GM12878 (cell line): Measurements from ENCODE around the gene TTF2. TPM values are rescaled to one million over a fixed set of nuclear protein-coding genes. Genes with fewer than 3 reads are reported as not detected.

Experiments used
- ATAC-seq: fragments of 200-7000 bp; cut with Tn5 transposase; 3 replicates; pipeline ENCODE4 v1.9.1; 2020; ENCODE audit warnings: mild to moderate bottlenecking, moderate library complexity
- BruUV-seq: library from RNA; stranded (reverse); fragments of 400-500 nt; replicated peaks from 2 replicates; lab custom pipeline; 2021; lab: Mats Ljungman, UMichigan
- CTCF ChIA-PET: fragments of 300-600 bp; sonication (Branson Sonifier 250); formaldehyde crosslinking; extraction: SDS; loops from one replicate; lab custom pipeline; 2021; ENCODE audit warnings: inconsistent platforms; lab: Yijun Ruan, JAX
- POLR2A ChIA-PET: fragments of 350-600 bp; formaldehyde crosslinking; extraction: SDS; loops from one replicate; lab custom pipeline; 2021; ENCODE audit warnings: inconsistent platforms; lab: Charles Lee
- RAD21 ChIA-PET: fragments of 300-600 bp; sonication (Branson Sonifier 250); formaldehyde crosslinking; loops from one replicate; lab custom pipeline; 2023; ENCODE audit warnings: antibody characterized with exemption; ENCODE audit not compliant: unreplicated experiment; lab: Charles Lee
- SMC1A ChIA-PET: fragments of 300-600 bp; sonication (Branson Sonifier 250); formaldehyde crosslinking; loops from one replicate; lab custom pipeline; 2023; ENCODE audit not compliant: unreplicated experiment, uncharacterized antibody; lab: Charles Lee
- DNase-seq: peaks from one replicate; pipeline ENCODE4 v3.0.0-alpha.2; 2011; ENCODE audit warnings: low read depth, low spot score
- FAIRE-seq: peaks from 3 replicates; lab custom pipeline; 2011; peaks lifted over from hg19 to GRCh38; lab: Jason Lieb, UNC
- H2AFZ ChIP-seq: 2 replicates; pipeline ENCODE4 v1.6.0; 2011; ENCODE audit warnings: low read depth, low read length, control low read depth; ENCODE audit not compliant: control insufficient read depth
- H3K27ac ChIP-seq: 2 replicates; pipeline ENCODE4 v1.5.1; 2011; ENCODE audit warnings: control low read depth; ENCODE audit not compliant: control insufficient read depth, insufficient read depth
- H3K27me3 ChIP-seq, 2 experiments: replicated peaks in 1 of 2; 2 replicates each; pipeline versions ENCODE4 v1.6.0 to v1.6.1; 2011; ENCODE audit warnings: low read length in 1 of 2; ENCODE audit not compliant: control insufficient read depth in 2 of 2, insufficient read depth in 2 of 2
- H3K36me3 ChIP-seq, 2 experiments: 2 replicates each; pipeline ENCODE4 v1.5.1; 2011; ENCODE audit warnings: low read length in 1 of 2; ENCODE audit not compliant: control insufficient read depth in 2 of 2, insufficient read depth in 2 of 2
- H3K4me1 ChIP-seq: 2 replicates; pipeline ENCODE4 v1.6.1; 2011; ENCODE audit warnings: mild to moderate bottlenecking, low read length, moderate library complexity, mixed read lengths; ENCODE audit not compliant: control insufficient read depth, insufficient read depth
- H3K4me2 ChIP-seq: 2 replicates; pipeline ENCODE4 v1.6.0; 2011; ENCODE audit warnings: control low read depth; ENCODE audit not compliant: control insufficient read depth, insufficient read depth
- H3K4me3 ChIP-seq: fragments of 200-600 bp; sonication (generic); 2 replicates; pipeline ENCODE4 v1.5.1; 2016
- H3K79me2 ChIP-seq: 2 replicates; pipeline ENCODE4 v1.6.0; 2011; ENCODE audit warnings: low read length; ENCODE audit not compliant: control insufficient read depth, insufficient read depth
- H3K9ac ChIP-seq: 2 replicates; pipeline ENCODE4 v1.8.0; 2011; ENCODE audit warnings: low read length, control low read depth, mixed read lengths; ENCODE audit not compliant: control insufficient read depth, insufficient read depth
- H3K9me3 ChIP-seq: replicated peaks from 3 replicates; pipeline ENCODE4 v1.5.1; 2011; ENCODE audit warnings: mild to moderate bottlenecking, low read length; ENCODE audit not compliant: control insufficient read depth, insufficient read depth
- H4K20me1 ChIP-seq: 2 replicates; pipeline ENCODE4 v1.6.0; 2011; ENCODE audit not compliant: control insufficient read depth, insufficient read depth
- BACH1 ChIP-seq: fragments of 450-650 bp; IDR thresholded peaks from 2 replicates; pipeline ENCODE4 v1.6.1; 2017; ENCODE audit warnings: mild to moderate bottlenecking, borderline replicate concordance
- CBX5 ChIP-seq: sonication (generic); IDR thresholded peaks from 2 replicates; pipeline ENCODE4 v1.6.1; 2016; ENCODE audit warnings: low read depth, moderate library complexity, mild to moderate bottlenecking, inconsistent platforms
- CREB1 ChIP-seq: IDR thresholded peaks from 2 replicates; pipeline ENCODE4 v1.6.1; 2012; ENCODE audit warnings: low read depth, mild to moderate bottlenecking, inconsistent platforms
- FOS ChIP-seq: IDR thresholded peaks from 3 replicates; pipeline ENCODE4 v1.6.1; 2011; ENCODE audit warnings: borderline replicate concordance; ENCODE audit not compliant: insufficient read length; ENCODE audit errors: extremely low read depth
- HSF1 ChIP-seq: fragments of 150-350 bp; IDR thresholded peaks from 2 replicates; pipeline ENCODE4 v1.6.1; 2014; ENCODE audit warnings: mild to moderate bottlenecking, low read depth, low read length
- IKZF1 ChIP-seq: fragments of 450-650 bp; conservative IDR thresholded peaks from 2 replicates; pipeline ENCODE4 v1.6.1; 2017; ENCODE audit warnings: antibody characterized with exemption, mild to moderate bottlenecking
- NFYA ChIP-seq: IDR thresholded peaks from 2 replicates; pipeline ENCODE4 v1.6.1; 2011; ENCODE audit warnings: low read depth, mild to moderate bottlenecking, low read length, improper control_type of control experiment, borderline replicate concordance
- POLR2AphosphoS2 ChIP-seq: IDR thresholded peaks from 2 replicates; pipeline ENCODE4 v1.6.1; 2011; ENCODE audit warnings: low read depth, mild to moderate bottlenecking, low read length, improper control_type of control experiment, moderate library complexity
- POU2F2 ChIP-seq: IDR thresholded peaks from 3 replicates; pipeline ENCODE4 v1.6.1; 2011; ENCODE audit warnings: low read depth, mild to moderate bottlenecking, low read length, borderline replicate concordance
- RAD21 ChIP-seq: IDR thresholded peaks from 2 replicates; pipeline ENCODE4 v1.6.1; 2011; ENCODE audit warnings: mild to moderate bottlenecking, low read depth, low read length, moderate library complexity; ENCODE audit not compliant: insufficient read depth
- RELA ChIP-seq: fragments of 450-650 bp; IDR thresholded peaks from 2 replicates; pipeline ENCODE4 v1.8.0; 2014; ENCODE audit warnings: borderline replicate concordance; ENCODE audit not compliant: partially characterized antibody
- SKIL ChIP-seq: fragments of 450-650 bp; IDR thresholded peaks from 2 replicates; pipeline ENCODE4 v1.6.1; 2017; ENCODE audit warnings: mild to moderate bottlenecking, low read depth, inconsistent platforms; ENCODE audit not compliant: poor library complexity, severe bottlenecking
- STAT1 ChIP-seq: fragments of 450-650 bp; conservative IDR thresholded peaks from 2 replicates; pipeline ENCODE4 v1.6.1; 2014; ENCODE audit warnings: antibody characterized with exemption, mild to moderate bottlenecking
- ZNF384 ChIP-seq: IDR thresholded peaks from 2 replicates; pipeline ENCODE4 v1.6.1; 2012; ENCODE audit warnings: low read depth, mild to moderate bottlenecking, low read length, improper control_type of control experiment, borderline replicate concordance
- ZNF592 ChIP-seq: fragments of 450-650 bp; IDR thresholded peaks from 2 replicates; pipeline ENCODE4 v1.6.1; 2017; ENCODE audit warnings: mild to moderate bottlenecking, moderate library complexity
- WGBS: methylation state at CpG from one replicate; pipeline ENCODE4 v1.1.6; 2016; ENCODE audit warnings: low lambda C conversion rate; ENCODE audit not compliant: insufficient replicate concordance, insufficient coverage; ENCODE audit errors: missing lambda C conversion rate; 5-methylcytosine and 5-hydroxymethylcytosine counted together
- in situ Hi-C: fragments of 300-500 bp; cut with MboI; formaldehyde crosslinking; loops from 9 replicates; pipeline ENCODE4 v1.14.3; 2018; ENCODE audit warnings: mixed read lengths
- intact Hi-C: fragments of 100-400 bp; cut with micrococcal nuclease; formaldehyde crosslinking; loops from one replicate; pipeline ENCODE4 v1.14.2; 2022; ENCODE audit not compliant: unreplicated experiment
- polyA plus RNA-seq, 11 experiments: library from polyadenylated mRNA; depleted of rRNA in 4 of 11; unstranded in 6 of 11; stranded (reverse) in 5 of 11; fragments of >200 nt; fragmentation: Nextera tagmentation in 4 of 11; fragmentation: Illumina TruSeq in 1 of 11; extraction: Ambion mirVana in 4 of 11; extraction: Trizol in 1 of 11; gene quantifications; 1 replicate in 1 of 11; 2 replicates in 10 of 11; pipeline versions ENCODE4 v1.2.1 to v1.2.3, GENCODE V29; 2011 to 2016; ENCODE audit warnings: inconsistent platforms in 2 of 11, missing spikeins in 2 of 11, low read depth in 1 of 11
- total RNA-seq, 4 experiments: library from RNA; depleted of rRNA in 3 of 4; stranded (reverse); fragments of >200 nt in 3 of 4; fragmentation: Illumina TruSeq in 1 of 4; extraction: Trizol in 1 of 4; gene quantifications; 2 replicates each; pipeline versions ENCODE4 v1.2.1 to v1.2.3, GENCODE V29; 2013 to 2021

The TTF2 gene
- total and polyA plus RNA-seq, 10 of the 15 experiments (the other 5 are each of a cell fraction or from before 2014, with no cell fraction given) = 17.7 to 134 (median 78.2) TPM

GRCh38 chr1:117137281-117137855, 77.2 kb downstream of the TTF2 start (continued):
- TF ChIP-seq SKIL (no peak), RAD21 (no peak), FOS (no peak), NFYA (no peak)
- TF ChIP-seq, all 136 proteins: peak for 0

GRCh38 chr1:117138106-117138505, 78.0 kb downstream of the TTF2 start:
- ATAC-seq = no peak
- TF ChIP-seq RELA (no peak), POLR2AphosphoS2 (no peak), ZNF384 (no peak), IKZF1 (no peak), BACH1 (no peak), CREB1 (no peak), HSF1 (no peak), POU2F2 (no peak), ZNF592 (no peak), STAT1 (no peak), CBX5 (no peak)

More at GRCh38 chr1:117138106-117138505, 78.0 kb downstream of the TTF2 start:
- H3K27ac ChIP-seq = no peak overlapping the region
- H3K4me2 ChIP-seq = no peak overlapping the region
- H4K20me1 ChIP-seq = no peaks in the 10 kb centered on the region
- H3K4me1 ChIP-seq = no peaks in the 10 kb centered on the region
- no peak overlapping the region for H3K4me3 ChIP-seq
- FAIRE-seq = no peak
- H3K27me3 ChIP-seq = 0 out of 4 replicates have a peak, but pooled peaks cover 0 to 2% of the 10 kb centered on the region in 2 experiments
- in situ Hi-C loops = no loop called here
- RAD21 ChIA-PET = no interaction called here
- no TSS peak for BruUV-seq
- CTCF ChIA-PET = interaction anchor here (2.2 kb wide), 1 partner anchor 9 kb away, joined by 10 read pairs; no protein-coding TSS in a partner anchor
- H3K79me2 ChIP-seq = no peaks in the 10 kb centered on the region
- DNase-seq = no peak
- SMC1A ChIA-PET = interaction anchor here (1.2 kb wide), 1 partner anchor 10 kb away, joined by 3 read pairs; no protein-coding TSS in a partner anchor
- no peak overlapping the region for H2AFZ ChIP-seq
- POLR2A ChIA-PET = no interaction called here
- H3K9ac ChIP-seq = no peak overlapping the region
- intact Hi-C loops = no loop called here
- no peaks in the 10 kb centered on the region for H3K36me3 ChIP-seq
- 21% methylated on average over 3 of the region's 3 CpGs for WGBS
- H3K9me3 ChIP-seq = no peaks in the 10 kb centered on the region
